HL-60 (cell line): ENCODE results near the gene HBE1.

Source experiments
- DNase-seq, 2 experiments: peaks; one replicate each; pipeline ENCODE4 v3.0.0-alpha.2; 2010 to 2020; ENCODE audit warnings: low read depth in 1 of 2, low spot score in 1 of 2
- H3K27ac ChIP-seq: fragments of 250-450 bp; sonication (Bioruptor Pico); replicated peaks from 2 replicates; pipeline ENCODE4 v1.5.1; 2020; ENCODE audit warnings: mild to moderate bottlenecking, moderate library complexity
- H3K27me3 ChIP-seq: fragments of 250-450 bp; sonication (Bioruptor Pico); 2 replicates; pipeline ENCODE4 v1.5.1; 2021; ENCODE audit warnings: mild to moderate bottlenecking, moderate library complexity; ENCODE audit not compliant: insufficient read depth, poor library complexity, severe bottlenecking
- H3K4me3 ChIP-seq: replicated peaks from 2 replicates; pipeline ENCODE4 v1.5.1; 2011; ENCODE audit warnings: mild to moderate bottlenecking, control low read depth, low read length; ENCODE audit not compliant: insufficient read depth
- GABPA ChIP-seq: IDR thresholded peaks from 2 replicates; pipeline ENCODE4 v1.6.1; 2012; ENCODE audit warnings: low read depth
- POLR2AphosphoS5 ChIP-seq: IDR thresholded peaks from 2 replicates; pipeline ENCODE4 v1.6.1; 2012; ENCODE audit warnings: low read depth
- SPI1 ChIP-seq: IDR thresholded peaks from 2 replicates; pipeline ENCODE4 v1.6.1; 2012; ENCODE audit warnings: low read depth, mild to moderate bottlenecking, borderline replicate concordance
- TF ChIP-seq, protein P1 (sequence below): IDR thresholded peaks from one replicate; pipeline ENCODE4 v1.5.1; 2011; ENCODE audit warnings: low read length, control low read depth, inconsistent platforms; ENCODE audit not compliant: insufficient read depth
- TF ChIP-seq, protein P2 (sequence below): IDR thresholded peaks from 2 replicates; pipeline ENCODE4 v1.6.1; 2012; ENCODE audit warnings: low read depth; ENCODE audit not compliant: insufficient replicate concordance

HBE1 gene

DNA sequence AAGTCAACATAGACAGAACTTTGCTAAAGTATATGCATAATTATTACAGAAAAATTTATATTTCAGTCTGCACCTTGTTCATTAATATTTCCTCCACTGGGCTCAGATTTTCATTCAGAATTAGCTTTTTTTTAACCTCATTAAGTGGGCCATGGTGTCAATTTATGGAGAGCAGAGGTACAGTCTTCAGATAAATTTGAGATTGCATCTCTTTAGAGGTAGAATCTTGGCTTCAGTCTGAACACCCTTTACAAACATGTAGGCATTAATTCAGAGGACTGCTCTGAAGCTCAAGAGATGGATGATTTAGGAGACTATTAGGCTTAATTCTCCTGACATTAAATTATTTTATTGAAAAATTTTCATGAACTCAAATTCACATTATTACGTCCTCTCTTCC lies 39.5 kb downstream of the HBE1 start:
- no peak overlapping the region for H3K27ac ChIP-seq
- TF ChIP-seq, protein P1, sequence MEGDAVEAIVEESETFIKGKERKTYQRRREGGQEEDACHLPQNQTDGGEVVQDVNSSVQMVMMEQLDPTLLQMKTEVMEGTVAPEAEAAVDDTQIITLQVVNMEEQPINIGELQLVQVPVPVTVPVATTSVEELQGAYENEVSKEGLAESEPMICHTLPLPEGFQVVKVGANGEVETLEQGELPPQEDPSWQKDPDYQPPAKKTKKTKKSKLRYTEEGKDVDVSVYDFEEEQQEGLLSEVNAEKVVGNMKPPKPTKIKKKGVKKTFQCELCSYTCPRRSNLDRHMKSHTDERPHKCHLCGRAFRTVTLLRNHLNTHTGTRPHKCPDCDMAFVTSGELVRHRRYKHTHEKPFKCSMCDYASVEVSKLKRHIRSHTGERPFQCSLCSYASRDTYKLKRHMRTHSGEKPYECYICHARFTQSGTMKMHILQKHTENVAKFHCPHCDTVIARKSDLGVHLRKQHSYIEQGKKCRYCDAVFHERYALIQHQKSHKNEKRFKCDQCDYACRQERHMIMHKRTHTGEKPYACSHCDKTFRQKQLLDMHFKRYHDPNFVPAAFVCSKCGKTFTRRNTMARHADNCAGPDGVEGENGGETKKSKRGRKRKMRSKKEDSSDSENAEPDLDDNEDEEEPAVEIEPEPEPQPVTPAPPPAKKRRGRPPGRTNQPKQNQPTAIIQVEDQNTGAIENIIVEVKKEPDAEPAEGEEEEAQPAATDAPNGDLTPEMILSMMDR, result no peak
- TF ChIP-seq SPI1, result no peak
- TF ChIP-seq, protein P2, sequence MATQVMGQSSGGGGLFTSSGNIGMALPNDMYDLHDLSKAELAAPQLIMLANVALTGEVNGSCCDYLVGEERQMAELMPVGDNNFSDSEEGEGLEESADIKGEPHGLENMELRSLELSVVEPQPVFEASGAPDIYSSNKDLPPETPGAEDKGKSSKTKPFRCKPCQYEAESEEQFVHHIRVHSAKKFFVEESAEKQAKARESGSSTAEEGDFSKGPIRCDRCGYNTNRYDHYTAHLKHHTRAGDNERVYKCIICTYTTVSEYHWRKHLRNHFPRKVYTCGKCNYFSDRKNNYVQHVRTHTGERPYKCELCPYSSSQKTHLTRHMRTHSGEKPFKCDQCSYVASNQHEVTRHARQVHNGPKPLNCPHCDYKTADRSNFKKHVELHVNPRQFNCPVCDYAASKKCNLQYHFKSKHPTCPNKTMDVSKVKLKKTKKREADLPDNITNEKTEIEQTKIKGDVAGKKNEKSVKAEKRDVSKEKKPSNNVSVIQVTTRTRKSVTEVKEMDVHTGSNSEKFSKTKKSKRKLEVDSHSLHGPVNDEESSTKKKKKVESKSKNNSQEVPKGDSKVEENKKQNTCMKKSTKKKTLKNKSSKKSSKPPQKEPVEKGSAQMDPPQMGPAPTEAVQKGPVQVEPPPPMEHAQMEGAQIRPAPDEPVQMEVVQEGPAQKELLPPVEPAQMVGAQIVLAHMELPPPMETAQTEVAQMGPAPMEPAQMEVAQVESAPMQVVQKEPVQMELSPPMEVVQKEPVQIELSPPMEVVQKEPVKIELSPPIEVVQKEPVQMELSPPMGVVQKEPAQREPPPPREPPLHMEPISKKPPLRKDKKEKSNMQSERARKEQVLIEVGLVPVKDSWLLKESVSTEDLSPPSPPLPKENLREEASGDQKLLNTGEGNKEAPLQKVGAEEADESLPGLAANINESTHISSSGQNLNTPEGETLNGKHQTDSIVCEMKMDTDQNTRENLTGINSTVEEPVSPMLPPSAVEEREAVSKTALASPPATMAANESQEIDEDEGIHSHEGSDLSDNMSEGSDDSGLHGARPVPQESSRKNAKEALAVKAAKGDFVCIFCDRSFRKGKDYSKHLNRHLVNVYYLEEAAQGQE, result no peak
- TF ChIP-seq GABPA, result no peak
- no peak for TF ChIP-seq POLR2AphosphoS5
- peaks cover 3% of the 10 kb centered on the region for H3K27me3 ChIP-seq
- no peak overlapping the region for H3K4me3 ChIP-seq
- DNase-seq, result no peak

DNA sequence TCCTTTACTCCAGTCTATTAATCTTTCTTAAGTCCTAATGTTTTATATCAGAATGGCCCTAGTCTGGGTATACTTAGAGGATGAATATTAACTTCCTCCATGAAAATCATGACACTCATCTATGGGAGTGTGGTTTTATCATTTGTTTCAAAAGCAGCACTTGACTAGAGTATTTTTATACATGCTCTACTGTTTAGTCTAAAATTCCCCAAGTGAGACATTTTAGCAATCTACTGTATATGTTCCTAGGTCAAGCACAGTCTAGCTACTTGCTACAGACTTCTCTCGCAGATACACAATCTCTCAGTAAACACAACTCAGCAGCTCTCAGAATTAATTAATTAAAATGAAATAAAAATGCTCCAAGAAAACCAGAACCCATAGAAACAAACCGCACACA lies 39.9 kb downstream of the HBE1 start:
- Histone ChIP-seq H3K27ac (no peak overlapping the region), H3K4me3 (no peak overlapping the region), H3K27me3 (peaks cover 3% of the 10 kb centered on the region)
- DNase-seq, result no peak
- TF ChIP-seq, protein P1, result no peak

DNA sequence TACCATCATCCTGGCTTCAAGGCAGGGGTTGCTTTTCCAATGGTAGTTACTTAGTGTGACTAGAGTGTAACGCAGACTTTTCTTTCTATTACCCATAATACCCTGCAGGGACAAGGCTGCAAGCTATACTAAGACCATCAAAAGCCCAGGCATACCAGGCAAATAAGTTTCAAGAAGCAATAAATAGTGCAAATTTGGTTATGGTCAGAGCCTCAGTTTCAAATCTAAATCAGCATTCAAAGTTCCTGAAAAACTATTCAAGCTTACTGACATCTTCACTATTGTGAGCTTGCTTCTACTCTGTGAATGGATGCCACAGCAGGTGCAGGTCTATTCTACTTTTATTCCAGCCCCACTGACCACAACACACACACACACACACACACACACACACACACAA lies 40.4 kb downstream of the HBE1 start:
- TF ChIP-seq, protein P2, result no peak
- TF ChIP-seq SPI1 (no peak), GABPA (no peak), POLR2AphosphoS5 (no peak)
- TF ChIP-seq, protein P1, result no peak
- no peak for DNase-seq

DNA sequence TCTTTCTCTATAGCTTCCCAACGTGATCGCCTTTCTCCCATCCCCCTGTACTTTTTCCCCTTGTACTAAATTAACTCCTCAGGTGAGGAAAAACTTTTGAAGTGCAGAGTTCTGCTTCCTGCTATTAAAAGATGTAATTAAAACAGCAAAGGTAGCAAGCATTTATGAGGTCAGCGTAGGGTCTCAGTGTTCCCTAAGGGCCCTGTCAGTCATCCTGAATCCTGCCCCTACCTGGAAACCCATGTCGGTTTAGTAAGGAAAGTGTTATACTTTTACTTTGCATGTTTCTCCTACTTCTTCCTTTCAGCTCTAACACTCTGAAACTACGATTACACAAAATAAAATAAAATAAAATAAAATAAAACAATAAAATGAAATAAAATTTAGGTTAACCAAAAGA lies 41.6 kb downstream of the HBE1 start:
- H3K4me3 ChIP-seq, result no peak overlapping the region
- peaks cover 3% of the 10 kb centered on the region for H3K27me3 ChIP-seq
- no peak for DNase-seq
- no peak for TF ChIP-seq POLR2AphosphoS5
- TF ChIP-seq GABPA, result no peak
- TF ChIP-seq, protein P1, result no peak
- TF ChIP-seq, protein P2, result no peak
- no peak for TF ChIP-seq SPI1
- no peak overlapping the region for H3K27ac ChIP-seq

More for the DNA sequence above, 40.4 kb downstream of the HBE1 start:
- Histone ChIP-seq H3K27ac (no peak overlapping the region), H3K27me3 (peaks cover 3% of the 10 kb centered on the region), H3K4me3 (no peak overlapping the region)
